ENCODE data around the gene DKK1. TPM values are rescaled to one million over a fixed set of nuclear protein-coding genes. Genes with fewer than 3 reads are reported as not detected.

Gene DKK1
- total and polyA plus RNA-seq, 2 of the 13 experiments (the other 11 are each of a cell fraction or from before 2014, with no cell fraction given): 123 to 262 TPM

DNA sequence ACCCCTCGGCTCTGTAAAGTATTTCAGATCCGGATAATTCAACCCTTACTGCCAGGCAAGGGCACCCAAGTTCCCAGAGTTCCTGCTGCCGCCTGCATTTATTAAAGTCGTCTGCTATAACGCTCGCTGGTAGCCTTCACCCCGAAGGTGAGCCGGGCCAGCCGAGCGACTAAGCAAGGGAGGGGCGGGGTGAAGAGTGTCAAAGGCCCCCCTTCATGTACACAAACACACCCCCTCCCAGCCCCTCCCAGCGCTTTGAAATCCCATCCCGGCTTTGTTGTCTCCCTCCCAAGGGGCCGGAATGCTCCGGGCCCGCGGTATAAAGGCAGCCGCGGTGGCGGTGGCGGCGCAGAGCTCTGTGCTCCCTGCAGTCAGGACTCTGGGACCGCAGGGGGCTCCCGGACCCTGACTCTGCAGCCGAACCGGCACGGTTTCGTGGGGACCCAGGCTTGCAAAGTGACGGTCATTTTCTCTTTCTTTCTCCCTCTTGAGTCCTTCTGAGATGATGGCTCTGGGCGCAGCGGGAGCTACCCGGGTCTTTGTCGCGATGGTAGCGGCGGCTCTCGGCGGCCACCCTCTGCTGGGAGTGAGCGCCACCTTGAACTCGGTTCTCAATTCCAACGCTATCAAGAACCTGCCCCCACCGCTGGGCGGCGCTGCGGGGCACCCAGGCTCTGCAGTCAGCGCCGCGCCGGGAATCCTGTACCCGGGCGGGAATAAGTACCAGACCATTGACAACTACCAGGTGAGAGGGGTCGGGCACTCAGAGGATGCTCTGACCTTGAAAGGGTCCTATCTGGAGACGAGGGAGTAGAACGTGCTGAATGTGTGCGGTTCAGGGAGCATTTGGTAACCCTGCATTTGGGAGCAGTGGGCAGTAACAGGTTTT is at the start of gene DKK1 (continued):
- TF ChIP-seq, protein P1, sequence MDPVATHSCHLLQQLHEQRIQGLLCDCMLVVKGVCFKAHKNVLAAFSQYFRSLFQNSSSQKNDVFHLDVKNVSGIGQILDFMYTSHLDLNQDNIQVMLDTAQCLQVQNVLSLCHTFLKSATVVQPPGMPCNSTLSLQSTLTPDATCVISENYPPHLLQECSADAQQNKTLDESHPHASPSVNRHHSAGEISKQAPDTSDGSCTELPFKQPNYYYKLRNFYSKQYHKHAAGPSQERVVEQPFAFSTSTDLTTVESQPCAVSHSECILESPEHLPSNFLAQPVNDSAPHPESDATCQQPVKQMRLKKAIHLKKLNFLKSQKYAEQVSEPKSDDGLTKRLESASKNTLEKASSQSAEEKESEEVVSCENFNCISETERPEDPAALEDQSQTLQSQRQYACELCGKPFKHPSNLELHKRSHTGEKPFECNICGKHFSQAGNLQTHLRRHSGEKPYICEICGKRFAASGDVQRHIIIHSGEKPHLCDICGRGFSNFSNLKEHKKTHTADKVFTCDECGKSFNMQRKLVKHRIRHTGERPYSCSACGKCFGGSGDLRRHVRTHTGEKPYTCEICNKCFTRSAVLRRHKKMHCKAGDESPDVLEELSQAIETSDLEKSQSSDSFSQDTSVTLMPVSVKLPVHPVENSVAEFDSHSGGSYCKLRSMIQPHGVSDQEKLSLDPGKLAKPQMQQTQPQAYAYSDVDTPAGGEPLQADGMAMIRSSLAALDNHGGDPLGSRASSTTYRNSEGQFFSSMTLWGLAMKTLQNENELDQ (CRISPR knock-in tag; IDR thresholded peaks at IDR 0.05; ENCODE audit: borderline replicate concordance): no peak
- no peak for TF ChIP-seq CC2D1A (CRISPR knock-in tag; IDR thresholded peaks at IDR 0.05)
- TF ChIP-seq TRIM24 (CRISPR knock-in tag; IDR thresholded peaks at IDR 0.05): no peak
- TF ChIP-seq ZNF326 (CRISPR knock-in tag; IDR thresholded peaks at IDR 0.05; ENCODE audit: borderline replicate concordance): no peak
- no peak for TF ChIP-seq ZFAT (CRISPR knock-in tag; conservative IDR thresholded peaks at IDR 0.05)
- TF ChIP-seq ZNF180 (CRISPR knock-in tag; IDR thresholded peaks at IDR 0.05; ENCODE audit: borderline replicate concordance, low read depth): no peak
- no peak for TF ChIP-seq ZNF776 (CRISPR knock-in tag; IDR thresholded peaks at IDR 0.05)
- no peak for TF ChIP-seq SRSF9 (IDR thresholded peaks at IDR 0.05; ENCODE audit: borderline replicate concordance, insufficient read depth, low read depth, low read length, poor library complexity, severe bottlenecking)
- no peak for TF ChIP-seq ZFP36L1 (CRISPR knock-in tag; IDR thresholded peaks at IDR 0.05)
- TF ChIP-seq NFIC (IDR thresholded peaks at IDR 0.05; ENCODE audit: low read length): 0 out of 2 replicates have a peak, but pooled peaks have one; percentile 18
- no peak for TF ChIP-seq KDM5B (CRISPR knock-in tag; IDR thresholded peaks at IDR 0.05; ENCODE audit: borderline replicate concordance)
- peak; percentile 78; the same call in 1 of the 2 replicates for TF ChIP-seq RXRA (CRISPR knock-in tag; IDR thresholded peaks at IDR 0.05)
- 0 out of 2 replicates have a peak, but pooled peaks have one; percentile 66 for TF ChIP-seq ZSCAN20 (CRISPR knock-in tag; IDR thresholded peaks at IDR 0.05; ENCODE audit: borderline replicate concordance)
- no peak; the same call in 1 of the 2 replicates for TF ChIP-seq ZNF83 (CRISPR knock-in tag; IDR thresholded peaks at IDR 0.05; ENCODE audit: borderline replicate concordance)
- TF ChIP-seq, protein P2, sequence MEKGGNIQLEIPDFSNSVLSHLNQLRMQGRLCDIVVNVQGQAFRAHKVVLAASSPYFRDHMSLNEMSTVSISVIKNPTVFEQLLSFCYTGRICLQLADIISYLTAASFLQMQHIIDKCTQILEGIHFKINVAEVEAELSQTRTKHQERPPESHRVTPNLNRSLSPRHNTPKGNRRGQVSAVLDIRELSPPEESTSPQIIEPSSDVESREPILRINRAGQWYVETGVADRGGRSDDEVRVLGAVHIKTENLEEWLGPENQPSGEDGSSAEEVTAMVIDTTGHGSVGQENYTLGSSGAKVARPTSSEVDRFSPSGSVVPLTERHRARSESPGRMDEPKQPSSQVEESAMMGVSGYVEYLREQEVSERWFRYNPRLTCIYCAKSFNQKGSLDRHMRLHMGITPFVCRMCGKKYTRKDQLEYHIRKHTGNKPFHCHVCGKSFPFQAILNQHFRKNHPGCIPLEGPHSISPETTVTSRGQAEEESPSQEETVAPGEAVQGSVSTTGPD (CRISPR knock-in tag; IDR thresholded peaks at IDR 0.05): no peak
- no peak for TF ChIP-seq NFE2L2 (IDR thresholded peaks at IDR 0.05; ENCODE audit: low read length)
- TF ChIP-seq TEAD3 (CRISPR knock-in tag; optimal IDR thresholded peaks at IDR 0.05; ENCODE audit: borderline replicate concordance): no peak
- TF ChIP-seq CHCHD3 (CRISPR knock-in tag; IDR thresholded peaks at IDR 0.05): no peak
- TF ChIP-seq HHEX (CRISPR knock-in tag; IDR thresholded peaks at IDR 0.05): no peak
- no peak for TF ChIP-seq HMG20B (CRISPR knock-in tag; conservative IDR thresholded peaks at IDR 0.05)
- TF ChIP-seq, protein P3, sequence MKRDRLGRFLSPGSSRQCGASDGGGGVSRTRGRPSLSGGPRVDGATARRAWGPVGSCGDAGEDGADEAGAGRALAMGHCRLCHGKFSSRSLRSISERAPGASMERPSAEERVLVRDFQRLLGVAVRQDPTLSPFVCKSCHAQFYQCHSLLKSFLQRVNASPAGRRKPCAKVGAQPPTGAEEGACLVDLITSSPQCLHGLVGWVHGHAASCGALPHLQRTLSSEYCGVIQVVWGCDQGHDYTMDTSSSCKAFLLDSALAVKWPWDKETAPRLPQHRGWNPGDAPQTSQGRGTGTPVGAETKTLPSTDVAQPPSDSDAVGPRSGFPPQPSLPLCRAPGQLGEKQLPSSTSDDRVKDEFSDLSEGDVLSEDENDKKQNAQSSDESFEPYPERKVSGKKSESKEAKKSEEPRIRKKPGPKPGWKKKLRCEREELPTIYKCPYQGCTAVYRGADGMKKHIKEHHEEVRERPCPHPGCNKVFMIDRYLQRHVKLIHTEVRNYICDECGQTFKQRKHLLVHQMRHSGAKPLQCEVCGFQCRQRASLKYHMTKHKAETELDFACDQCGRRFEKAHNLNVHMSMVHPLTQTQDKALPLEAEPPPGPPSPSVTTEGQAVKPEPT (CRISPR knock-in tag; IDR thresholded peaks at IDR 0.05; ENCODE audit: low read depth): peak; percentile 23; the same call in 1 of the 2 replicates
- TF ChIP-seq BRCA1 (CRISPR knock-in tag; IDR thresholded peaks at IDR 0.05): no peak
- TF ChIP-seq, protein P4, sequence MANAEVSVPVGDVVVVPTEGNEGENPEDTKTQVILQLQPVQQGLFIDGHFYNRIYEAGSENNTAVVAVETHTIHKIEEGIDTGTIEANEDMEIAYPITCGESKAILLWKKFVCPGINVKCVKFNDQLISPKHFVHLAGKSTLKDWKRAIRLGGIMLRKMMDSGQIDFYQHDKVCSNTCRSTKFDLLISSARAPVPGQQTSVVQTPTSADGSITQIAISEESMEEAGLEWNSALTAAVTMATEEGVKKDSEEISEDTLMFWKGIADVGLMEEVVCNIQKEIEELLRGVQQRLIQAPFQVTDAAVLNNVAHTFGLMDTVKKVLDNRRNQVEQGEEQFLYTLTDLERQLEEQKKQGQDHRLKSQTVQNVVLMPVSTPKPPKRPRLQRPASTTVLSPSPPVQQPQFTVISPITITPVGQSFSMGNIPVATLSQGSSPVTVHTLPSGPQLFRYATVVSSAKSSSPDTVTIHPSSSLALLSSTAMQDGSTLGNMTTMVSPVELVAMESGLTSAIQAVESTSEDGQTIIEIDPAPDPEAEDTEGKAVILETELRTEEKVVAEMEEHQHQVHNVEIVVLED (CRISPR knock-in tag; IDR thresholded peaks at IDR 0.05; ENCODE audit: borderline replicate concordance): no peak; the same call in 1 of the 2 replicates

All from HepG2 (cell line).